GM21526 (cell line): ENCODE results near the gene ELF4.

Experiments used
- ATAC-seq: cut with Tn5 transposase; IDR thresholded peaks from one replicate; pipeline ENCODE4 v1.9.1; 2021; ENCODE audit warnings: moderate library complexity; ENCODE audit not compliant: unreplicated experiment, low FRiP score

Gene ELF4

GRCh38 chrX:130085551-130086446, 24.5 kb downstream of the ELF4 start:
- no peak for ATAC-seq

- ATAC-seq: peak; percentile 31
These were observed 25.6 kb downstream of the ELF4 start for GRCh38 chrX:130084631-130085237.

DNA sequence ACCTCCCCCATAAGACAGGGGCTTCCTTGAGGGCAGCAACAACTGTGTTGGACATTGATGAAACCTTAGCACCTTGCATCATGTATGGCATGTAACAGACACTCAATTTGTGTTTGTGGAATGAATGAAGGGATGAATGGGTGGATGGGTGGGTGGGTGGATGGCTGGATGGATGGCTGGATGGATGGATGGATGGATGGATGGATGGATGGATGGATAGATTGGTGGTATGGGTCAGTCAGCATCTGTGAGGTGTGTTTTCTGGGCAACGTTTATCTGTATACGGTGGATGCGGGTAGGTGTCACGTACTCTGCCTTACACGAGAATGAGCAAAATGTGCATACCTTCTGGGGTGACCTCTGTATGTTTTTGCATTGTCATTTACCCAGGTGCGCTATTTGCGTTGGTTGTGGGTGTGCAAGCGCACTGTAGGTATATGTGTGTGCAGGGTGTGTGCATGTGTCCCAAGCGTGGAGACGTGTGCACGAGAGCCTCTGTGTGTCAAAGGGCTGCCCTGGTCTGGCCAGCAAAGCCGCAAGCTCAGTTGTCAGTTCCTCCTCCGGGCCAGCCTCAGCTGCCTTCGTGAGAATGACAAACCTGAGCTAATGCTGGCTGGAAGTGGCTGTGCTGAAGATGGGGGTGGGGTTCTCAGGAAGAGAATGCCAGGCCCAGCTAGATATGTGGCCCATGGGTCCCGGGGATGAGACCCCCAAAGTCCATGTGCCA, 26.5 kb downstream of the ELF4 start:
- no peak for ATAC-seq

DNA sequence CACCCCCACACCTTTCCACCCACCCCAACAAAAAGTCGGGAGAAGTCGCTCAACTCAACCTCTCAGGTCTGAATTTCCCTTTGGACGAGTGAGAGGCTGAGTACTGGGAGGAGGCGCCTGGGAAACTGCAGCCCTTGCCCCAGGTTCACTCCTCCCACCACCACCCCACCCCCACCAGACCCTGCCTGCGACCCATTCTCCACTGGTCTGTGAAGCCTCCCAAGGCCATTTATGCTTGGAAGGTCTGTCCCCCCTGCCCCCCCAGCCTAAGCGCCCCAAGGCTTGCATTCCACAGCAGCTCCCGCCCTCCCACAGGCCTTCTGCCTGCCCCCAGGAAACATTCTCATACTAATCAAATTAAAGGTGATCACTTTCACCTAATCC, 27.2 kb downstream of the ELF4 start:
- no peak for ATAC-seq

DNA sequence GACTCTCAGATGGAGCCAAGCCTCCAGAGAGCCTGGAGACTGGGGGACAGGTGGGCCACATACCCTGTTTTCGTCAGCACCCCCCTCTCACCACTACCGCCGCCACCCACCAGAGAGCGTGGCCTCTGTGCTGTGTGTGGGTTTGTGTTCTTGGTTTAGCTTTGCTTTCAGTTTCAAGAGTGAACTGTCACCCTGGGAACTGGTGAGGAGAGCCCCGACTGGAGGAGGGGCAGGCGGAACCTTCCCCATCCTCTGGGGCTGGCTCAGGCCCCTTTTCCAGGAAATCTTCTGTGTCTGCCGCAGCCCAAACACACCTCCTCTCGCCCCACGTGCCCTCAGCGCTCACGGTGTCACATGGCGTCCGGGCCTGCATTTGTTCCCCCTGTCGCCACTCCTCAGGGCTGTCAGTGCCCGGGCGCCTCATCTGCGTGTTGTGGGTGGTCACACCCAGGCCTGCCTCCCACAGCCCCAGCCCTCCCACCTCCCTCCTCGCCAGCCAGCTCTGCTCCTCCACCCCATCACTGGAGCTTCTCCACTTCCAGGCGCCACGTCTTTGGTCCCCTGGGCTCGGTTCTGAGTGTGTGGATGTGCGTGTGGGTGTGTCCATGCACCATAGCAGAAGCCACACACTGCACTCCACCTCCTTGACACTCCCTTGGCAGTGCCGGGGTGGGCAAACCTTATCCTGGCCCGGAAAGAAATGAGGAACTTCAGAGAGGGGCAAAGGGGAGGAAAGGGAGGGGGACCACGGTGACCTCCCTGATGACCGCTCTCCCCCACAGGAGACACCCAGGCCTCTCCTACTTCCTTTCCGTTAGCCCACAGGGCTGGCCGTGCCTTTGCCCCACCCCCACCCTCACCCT, 27.8 kb downstream of the ELF4 start:
- ATAC-seq: peak; percentile 68

- no peak for ATAC-seq
These were observed 28.8 kb downstream of the ELF4 start for GRCh38 chrX:130081421-130082045.

- ATAC-seq: no peak
These were observed 29.4 kb downstream of the ELF4 start for GRCh38 chrX:130080791-130081367.

- ATAC-seq: no peak
These were observed 30.4 kb downstream of the ELF4 start for GRCh38 chrX:130079824-130080406.

DNA sequence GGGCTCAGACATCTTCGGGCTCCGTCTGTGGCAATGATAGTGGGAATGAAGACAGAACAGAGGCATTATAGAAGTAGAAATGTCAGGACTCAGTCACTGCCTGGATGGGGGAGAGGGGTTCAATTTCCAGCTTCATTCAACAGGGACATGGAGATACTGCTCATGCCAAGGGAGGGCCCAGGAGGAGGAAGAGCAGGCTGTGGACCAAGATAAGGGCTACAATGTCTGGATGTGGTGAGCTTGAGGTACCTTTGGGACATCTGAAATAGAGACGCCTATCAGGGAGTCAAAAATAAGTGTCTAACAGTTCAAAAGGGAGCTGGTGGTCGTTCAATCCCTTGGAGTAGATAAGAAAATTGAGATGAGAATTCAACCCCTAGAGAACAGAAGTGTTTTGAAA, 34.5 kb downstream of the ELF4 start:
- ATAC-seq: no peak

DNA sequence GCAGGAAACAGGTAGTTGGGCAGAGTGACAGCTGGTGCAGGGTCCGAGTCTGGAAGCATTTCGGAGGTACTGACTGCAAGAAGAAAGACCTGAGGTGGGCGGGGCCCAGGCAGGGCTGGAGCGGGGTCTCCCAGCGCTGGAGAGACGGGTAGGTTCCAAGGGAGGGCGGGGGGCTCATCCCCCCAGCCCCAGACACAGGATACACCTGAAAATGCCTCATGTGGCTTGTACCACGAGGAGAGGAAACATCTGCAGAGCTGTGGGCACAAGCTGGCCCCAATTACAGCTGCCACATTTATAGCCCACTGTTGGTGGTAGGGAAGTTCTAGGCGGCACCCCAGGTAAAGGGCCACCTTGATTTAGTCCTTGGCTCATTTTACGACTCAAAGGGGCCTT, 38.0 kb downstream of the ELF4 start:
- ATAC-seq: no peak

DNA sequence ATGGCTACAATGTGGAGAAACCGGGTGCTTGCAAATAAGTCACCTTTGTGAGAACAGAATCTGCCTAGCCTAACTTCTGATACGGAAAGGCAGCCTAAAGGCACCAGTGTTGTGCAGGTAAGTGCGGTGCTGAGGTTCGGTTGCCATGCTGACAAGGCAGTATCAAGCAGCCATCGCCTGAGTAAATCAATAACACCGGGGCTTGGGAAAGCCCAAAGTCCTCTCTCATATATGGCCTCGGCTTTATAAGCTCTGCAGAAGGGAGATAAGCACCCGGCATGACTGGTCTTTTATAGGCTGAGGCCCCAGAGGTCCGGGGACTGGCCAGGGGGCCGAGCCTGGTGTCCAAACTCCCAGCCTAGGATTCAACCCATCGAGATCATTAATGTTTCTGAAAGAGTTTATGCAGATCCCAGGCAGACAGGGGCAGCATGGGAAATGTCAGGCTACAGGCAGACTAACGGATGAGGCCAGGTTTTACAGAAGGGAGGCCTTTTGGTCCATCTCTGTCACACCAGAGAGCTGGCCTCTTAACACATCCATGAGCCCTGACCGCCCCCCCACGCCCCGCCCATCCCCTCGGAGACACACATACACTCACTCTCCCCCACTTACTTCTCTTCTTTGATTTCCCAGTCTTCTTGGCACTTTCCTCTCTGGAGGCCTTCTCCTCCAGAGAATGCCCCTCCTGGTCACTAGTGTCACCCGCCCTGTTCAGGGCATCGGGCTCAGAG, 38.5 kb downstream of the ELF4 start:
- no peak for ATAC-seq

- ATAC-seq: no peak
These were observed 43.2 kb downstream of the ELF4 start for GRCh38 chrX:130066975-130067615.

- ATAC-seq: peak; percentile 82
These were observed 49.9 kb downstream of the ELF4 start for GRCh38 chrX:130060122-130061069.

GRCh38 chrX:130058652-130059051, 51.6 kb downstream of the ELF4 start:
- no peak for ATAC-seq

- ATAC-seq: no peak
These were observed 53.1 kb downstream of the ELF4 start for GRCh38 chrX:130057209-130057608.

- ATAC-seq: no peak
These were observed 54.4 kb downstream of the ELF4 start for GRCh38 chrX:130055899-130056298.

DNA sequence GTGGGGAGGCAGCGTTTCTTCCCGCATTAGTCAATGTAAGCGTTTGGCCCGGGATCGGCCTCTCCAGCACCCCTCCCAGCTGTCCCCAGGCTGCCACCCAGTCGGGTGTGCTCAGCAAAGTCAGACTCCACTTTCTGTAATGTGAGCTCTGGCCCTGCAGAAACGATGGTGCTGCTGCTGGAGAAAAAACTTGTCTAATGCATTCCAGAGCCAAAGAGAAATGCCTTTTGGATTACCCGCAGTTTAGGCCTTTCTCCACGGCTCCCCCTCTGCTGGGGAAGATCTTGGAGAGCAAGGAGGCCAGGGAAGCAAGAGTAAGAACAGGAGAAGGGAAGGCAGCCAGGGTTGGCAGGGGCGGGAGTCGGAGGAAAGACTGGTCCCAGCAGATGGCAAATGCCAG, 55.2 kb downstream of the ELF4 start:
- no peak for ATAC-seq
